Lung microvascular endothelial cell (primary cell): ENCODE data around the gene PTPRF. TPM values are rescaled to one million over a fixed set of nuclear protein-coding genes. Genes with fewer than 3 reads are reported as not detected.

Source experiments
- DNase-seq, 2 donors: peaks; one replicate each; pipeline versions ENCODE4 v3.0.0 to v3.0.0-alpha.2; 2010; ENCODE audit warnings: low read depth in 2 of 2
- total RNA-seq: library from RNA; depleted of rRNA; stranded (reverse); fragments of >200 nt; gene quantifications from 2 replicates; pipeline ENCODE4 v1.2.1, GENCODE V29; 2014

The PTPRF gene
- total RNA-seq, 1 donor from 2014 or later: 68.8 TPM

GRCh38 chr1:43576521-43576920 lies 45.8 kb downstream of the PTPRF start:
- no peak for DNase-seq

GRCh38 chr1:43577655-43578542 lies 47.2 kb downstream of the PTPRF start:
- DNase-seq: no peak

GRCh38 chr1:43580039-43580438 lies 49.4 kb downstream of the PTPRF start:
- no peak for DNase-seq

GRCh38 chr1:43582162-43582566 lies 51.5 kb downstream of the PTPRF start:
- DNase-seq: peak; percentile 43 to 80

GRCh38 chr1:43583058-43583457 lies 52.4 kb downstream of the PTPRF start:
- no peak for DNase-seq

GRCh38 chr1:43584204-43584603 lies 53.5 kb downstream of the PTPRF start:
- no peak for DNase-seq

GRCh38 chr1:43585557-43585956 lies 54.9 kb downstream of the PTPRF start:
- no peak for DNase-seq

GRCh38 chr1:43586136-43586731 lies 55.6 kb downstream of the PTPRF start:
- no peak for DNase-seq

GRCh38 chr1:43587001-43587400 lies 56.3 kb downstream of the PTPRF start:
- no peak for DNase-seq

- DNase-seq: no peak
These were observed 56.9 kb downstream of the PTPRF start for GRCh38 chr1:43587594-43587993.

GRCh38 chr1:43588592-43588991 lies 57.9 kb downstream of the PTPRF start:
- DNase-seq: no peak

GRCh38 chr1:43590388-43590925 lies 59.8 kb downstream of the PTPRF start:
- DNase-seq: no peak

GRCh38 chr1:43591181-43591580 lies 60.5 kb downstream of the PTPRF start:
- DNase-seq: no peak

- no peak for DNase-seq
These were observed 61.5 kb downstream of the PTPRF start for GRCh38 chr1:43592051-43592665.

GRCh38 chr1:43592974-43593683 lies 62.4 kb downstream of the PTPRF start:
- no peak for DNase-seq

- DNase-seq: no peak
These were observed 65.9 kb downstream of the PTPRF start for GRCh38 chr1:43596579-43596978.

GRCh38 chr1:43597028-43597427 lies 66.3 kb downstream of the PTPRF start:
- no peak for DNase-seq

GRCh38 chr1:43597721-43598120 lies 67.0 kb downstream of the PTPRF start:
- no peak for DNase-seq

- no peak for DNase-seq
These were observed 67.9 kb downstream of the PTPRF start for GRCh38 chr1:43598622-43599021.

- no peak for DNase-seq
These were observed 69.6 kb downstream of the PTPRF start for GRCh38 chr1:43600033-43601020.
